B cell (primary cell): Measurements from ENCODE around the gene ADH4.

ENCODE experiments used
- CTCF ChIP-seq: fragments of 200-600 bp; IDR thresholded peaks from one replicate; pipeline ENCODE4 v1.8.0; 2022; ENCODE audit warnings: antibody characterized with exemption, mild to moderate bottlenecking
- EZH2 ChIP-seq: IDR thresholded peaks from 2 replicates; pipeline ENCODE4 v1.6.1; 2012; ENCODE audit warnings: borderline replicate concordance, low read depth, mild to moderate bottlenecking, moderate library complexity, low read length; ENCODE audit not compliant: insufficient read depth, poor library complexity, severe bottlenecking

GRCh38 chr4:99148550-99148949, 4.5 kb upstream of the ADH4 start:
- TF ChIP-seq CTCF (no peak), EZH2 (no peak)
